Measurements from ENCODE around the gene C2. TPM values are rescaled to one million over a fixed set of nuclear protein-coding genes. Genes with fewer than 3 reads are reported as not detected.
"Not testable (repeated sequence)": the region's sequence is repeated elsewhere in the genome, so short reads cannot be mapped to it uniquely, and the experiment has no call there.

C2 gene
- total RNA-seq, 2 donors from 2014 or later, result 7.8 to 15.2 TPM

DNA sequence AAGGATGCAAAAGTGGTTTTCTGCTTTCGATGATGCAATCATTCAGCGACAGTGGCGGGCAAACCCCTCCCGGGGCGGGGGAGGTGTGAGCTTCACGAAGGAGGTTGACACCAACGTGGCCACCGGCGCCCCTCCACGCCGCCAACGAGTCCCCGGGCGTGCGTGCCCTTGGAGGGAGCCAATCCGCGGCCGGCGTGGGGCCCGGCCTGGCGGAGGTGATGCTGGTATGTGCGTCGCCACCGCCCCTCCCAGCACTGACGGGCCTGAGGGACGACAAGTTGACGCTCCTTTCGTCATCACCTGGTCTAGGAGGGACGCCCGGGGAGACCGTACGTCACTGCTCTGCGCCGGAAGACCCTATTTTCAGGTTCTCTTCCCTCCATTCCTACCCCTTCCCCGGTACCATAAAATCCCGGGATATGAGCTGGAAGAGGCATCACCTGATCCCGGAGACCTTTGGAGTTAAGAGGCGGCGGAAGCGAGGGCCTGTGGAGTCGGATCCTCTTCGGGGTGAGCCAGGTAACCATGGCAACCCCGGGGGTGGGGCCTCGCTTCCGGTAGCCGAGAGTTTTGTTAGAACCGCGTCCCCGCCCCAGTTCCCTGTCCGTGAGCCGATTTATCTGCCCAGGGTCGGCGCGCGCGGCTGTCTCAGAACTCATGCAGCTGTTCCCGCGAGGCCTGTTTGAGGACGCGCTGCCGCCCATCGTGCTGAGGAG, 44.6 kb downstream of the C2 start, which contains the start of gene DXO:
Gene DXO, minus strand, starts transcription at position 146 of the 716 bp plus-strand sequence. CDS start 463 bp downstream, outside the sequence.
- TF ChIP-seq, protein P1, sequence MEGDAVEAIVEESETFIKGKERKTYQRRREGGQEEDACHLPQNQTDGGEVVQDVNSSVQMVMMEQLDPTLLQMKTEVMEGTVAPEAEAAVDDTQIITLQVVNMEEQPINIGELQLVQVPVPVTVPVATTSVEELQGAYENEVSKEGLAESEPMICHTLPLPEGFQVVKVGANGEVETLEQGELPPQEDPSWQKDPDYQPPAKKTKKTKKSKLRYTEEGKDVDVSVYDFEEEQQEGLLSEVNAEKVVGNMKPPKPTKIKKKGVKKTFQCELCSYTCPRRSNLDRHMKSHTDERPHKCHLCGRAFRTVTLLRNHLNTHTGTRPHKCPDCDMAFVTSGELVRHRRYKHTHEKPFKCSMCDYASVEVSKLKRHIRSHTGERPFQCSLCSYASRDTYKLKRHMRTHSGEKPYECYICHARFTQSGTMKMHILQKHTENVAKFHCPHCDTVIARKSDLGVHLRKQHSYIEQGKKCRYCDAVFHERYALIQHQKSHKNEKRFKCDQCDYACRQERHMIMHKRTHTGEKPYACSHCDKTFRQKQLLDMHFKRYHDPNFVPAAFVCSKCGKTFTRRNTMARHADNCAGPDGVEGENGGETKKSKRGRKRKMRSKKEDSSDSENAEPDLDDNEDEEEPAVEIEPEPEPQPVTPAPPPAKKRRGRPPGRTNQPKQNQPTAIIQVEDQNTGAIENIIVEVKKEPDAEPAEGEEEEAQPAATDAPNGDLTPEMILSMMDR (IDR thresholded peaks at IDR 0.05), result no peak
- H3K9me3 ChIP-seq, result no peaks in the 10 kb centered on the region
- intact Hi-C loops (cut with DNase I), result no loop called here
- H3K27ac ChIP-seq, result peak within 1 kb of the TSS; percentile 94
- DNase-seq, result peak; percentile 97
- H3K9ac ChIP-seq (ENCODE audit: low read depth in 2 of 2, low read length in 2 of 2), result peak within 1 kb of the TSS; percentile 72 to 82
- H3K4me3 ChIP-seq, result peak within 1 kb of the TSS; percentile 95
- peaks cover 4% of the 10 kb centered on the region for H3K4me1 ChIP-seq
- no peaks in the 10 kb centered on the region for H3K27me3 ChIP-seq
- no peaks in the 10 kb centered on the region for H3K36me3 ChIP-seq

DNA sequence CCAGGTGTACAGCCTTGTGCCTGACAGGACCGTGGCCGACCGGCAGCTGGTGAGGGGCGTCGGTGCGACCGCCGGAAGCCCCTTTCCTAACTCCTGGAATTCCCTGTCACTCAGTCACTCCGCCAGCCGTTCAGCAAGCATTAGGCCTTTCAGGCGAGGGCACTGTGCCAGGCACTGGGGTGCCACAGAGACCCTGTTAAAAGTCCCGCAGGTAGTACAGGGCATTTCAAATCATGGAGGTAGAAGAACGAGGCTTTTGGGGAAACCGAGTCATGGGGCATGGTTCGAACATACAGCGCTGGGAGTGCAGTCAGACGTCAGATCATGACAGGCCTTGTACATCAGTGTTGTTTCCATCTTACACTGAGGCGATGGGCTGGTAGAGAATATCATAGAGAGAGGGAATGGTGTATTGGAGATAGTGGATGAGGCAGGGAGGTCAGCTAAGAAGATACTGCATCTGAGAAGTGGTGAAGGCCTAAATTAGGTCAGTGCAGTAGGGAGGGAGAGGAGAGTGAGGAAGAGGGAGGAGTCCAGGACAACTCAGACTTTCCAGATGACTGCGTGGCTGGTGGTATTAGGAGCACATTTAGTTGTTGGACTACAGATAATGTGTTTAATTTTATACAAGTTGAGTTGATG, 45.3 kb downstream of the C2 start:
- no peaks in the 10 kb centered on the region for H3K27me3 ChIP-seq
- H3K36me3 ChIP-seq, result no peaks in the 10 kb centered on the region
- no peaks in the 10 kb centered on the region for H3K9me3 ChIP-seq
- H3K4me3 ChIP-seq, result peak overlapping the region; percentile 95
- DNase-seq, result no peak
- TF ChIP-seq, protein P1 (IDR thresholded peaks at IDR 0.05), result no peak
- intact Hi-C loops (cut with DNase I), result no loop called here
- peak overlapping the region; percentile 72 to 82 for H3K9ac ChIP-seq (ENCODE audit: low read depth in 2 of 2, low read length in 2 of 2)
- H3K27ac ChIP-seq, result peak overlapping the region; percentile 94
- peaks cover 4% of the 10 kb centered on the region for H3K4me1 ChIP-seq

DNA sequence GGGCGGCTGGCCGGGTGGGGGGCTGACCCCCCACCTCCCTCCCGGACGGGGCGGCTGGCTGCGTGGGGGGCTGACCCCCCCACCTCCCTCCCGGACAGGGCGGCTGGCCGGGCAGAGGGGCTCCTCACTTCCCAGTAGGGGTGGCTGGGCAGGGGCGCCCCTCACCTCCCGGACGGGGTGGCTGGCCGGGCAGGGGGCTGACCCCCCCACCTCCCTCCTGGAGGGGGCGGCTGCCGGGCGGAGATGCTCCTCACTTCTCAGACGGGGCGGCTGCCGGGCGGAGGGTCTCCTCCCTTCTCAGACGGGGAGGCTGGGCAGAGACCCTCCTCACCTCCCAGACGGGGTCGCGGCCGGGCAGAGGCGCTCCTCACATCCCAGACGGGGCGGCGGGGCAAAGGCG, 48.5 kb downstream of the C2 start:
- H3K4me3 ChIP-seq; H3K9ac ChIP-seq (ENCODE audit: low read depth in 2 of 2, low read length in 2 of 2); H3K36me3 ChIP-seq; H3K9me3 ChIP-seq; DNase-seq; intact Hi-C loops (cut with DNase I); H3K4me1 ChIP-seq; H3K27ac ChIP-seq; H3K27me3 ChIP-seq: not testable (repeated sequence)

DNA sequence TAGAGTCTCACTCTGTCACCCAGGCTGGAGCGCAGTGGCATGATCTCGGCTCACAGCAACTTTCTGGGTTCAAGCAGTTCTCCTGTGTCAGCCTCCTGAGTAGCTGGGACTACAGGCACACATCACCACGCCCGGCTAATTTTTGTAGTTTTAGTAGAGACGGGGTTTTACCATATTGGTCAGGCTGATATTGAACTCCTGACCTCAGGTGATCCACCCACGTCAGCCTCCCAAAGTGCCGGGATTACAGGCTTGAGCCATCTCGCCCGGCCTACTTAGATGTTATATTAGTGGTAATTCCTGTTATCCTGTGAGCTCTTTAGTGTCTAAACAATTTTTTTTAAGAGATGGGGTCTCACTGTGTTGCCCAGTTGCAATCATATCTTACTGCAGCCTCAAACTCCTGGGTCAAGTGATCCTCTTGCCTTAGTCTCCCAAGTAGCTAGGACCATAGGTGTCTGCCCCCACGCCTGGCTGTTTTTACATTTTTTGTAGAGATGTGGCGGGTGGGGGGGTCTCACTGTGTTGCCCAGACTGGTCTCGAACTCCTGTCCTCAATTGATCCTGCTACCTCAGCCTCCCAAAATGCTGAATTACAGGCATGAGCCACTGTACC, 50.4 kb downstream of the C2 start:
- DNase-seq, result no peak
- H3K27ac ChIP-seq, result no peak overlapping the region
- intact Hi-C loops (cut with DNase I), result no loop called here

DNA sequence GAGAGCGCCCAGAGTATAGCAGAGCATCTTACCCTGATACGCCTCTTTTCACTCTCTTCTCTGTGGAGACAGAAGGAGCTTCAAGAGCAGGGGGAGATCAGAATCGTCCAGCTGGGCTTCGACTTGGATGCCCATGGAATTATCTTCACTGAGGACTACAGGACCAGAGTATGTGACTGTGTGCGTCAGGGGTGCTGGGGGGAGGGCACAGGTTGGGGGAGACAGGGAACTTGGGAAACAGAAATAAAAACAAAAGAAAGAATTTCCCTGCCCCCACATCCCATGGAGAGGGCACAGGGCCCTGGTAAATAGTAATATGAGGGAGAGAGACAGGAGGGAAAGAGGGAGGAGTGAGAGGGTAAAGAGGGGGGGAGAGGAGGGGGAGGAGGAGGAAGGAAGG, 51.3 kb downstream of the C2 start:
- H3K4me3 ChIP-seq, result no peak overlapping the region
- H3K9me3 ChIP-seq, result no peaks in the 10 kb centered on the region
- TF ChIP-seq, protein P1 (IDR thresholded peaks at IDR 0.05), result no peak
- no peaks in the 10 kb centered on the region for H3K27me3 ChIP-seq
- no peak overlapping the region for H3K27ac ChIP-seq
- H3K9ac ChIP-seq (ENCODE audit: low read depth in 2 of 2, low read length in 2 of 2), result no peak overlapping the region
- intact Hi-C loops (cut with DNase I), result no loop called here
- no peaks in the 10 kb centered on the region for H3K4me1 ChIP-seq
- no peaks in the 10 kb centered on the region for H3K36me3 ChIP-seq
- no peak for DNase-seq

More for the DNA sequence above, 50.4 kb downstream of the C2 start:
- Histone ChIP-seq H3K9me3 (no peaks in the 10 kb centered on the region), H3K36me3 (no peaks in the 10 kb centered on the region), H3K9ac (ENCODE audit: low read depth in 2 of 2, low read length in 2 of 2) (no peak overlapping the region), H3K27me3 (no peaks in the 10 kb centered on the region), H3K4me3 (no peak overlapping the region), H3K4me1 (peaks cover 3% of the 10 kb centered on the region)
- TF ChIP-seq, protein P1 (IDR thresholded peaks at IDR 0.05), result no peak

All from colonic mucosa (tissue), 4 donors.